GM12878 (cell line): ENCODE results near the gene MYO1C. TPM values are rescaled to one million over a fixed set of nuclear protein-coding genes. Genes with fewer than 3 reads are reported as not detected.

Experiments used
- ATAC-seq: fragments of 200-7000 bp; cut with Tn5 transposase; 3 replicates; pipeline ENCODE4 v1.9.1; 2020; ENCODE audit warnings: mild to moderate bottlenecking, moderate library complexity
- BruUV-seq: library from RNA; stranded (reverse); fragments of 400-500 nt; replicated peaks from 2 replicates; lab custom pipeline; 2021; lab: Mats Ljungman, UMichigan
- CTCF ChIA-PET: fragments of 300-600 bp; sonication (Branson Sonifier 250); formaldehyde crosslinking; extraction: SDS; loops from one replicate; lab custom pipeline; 2021; ENCODE audit warnings: inconsistent platforms; lab: Yijun Ruan, JAX
- POLR2A ChIA-PET: fragments of 350-600 bp; formaldehyde crosslinking; extraction: SDS; loops from one replicate; lab custom pipeline; 2021; ENCODE audit warnings: inconsistent platforms; lab: Charles Lee
- RAD21 ChIA-PET: fragments of 300-600 bp; sonication (Branson Sonifier 250); formaldehyde crosslinking; loops from one replicate; lab custom pipeline; 2023; ENCODE audit warnings: antibody characterized with exemption; ENCODE audit not compliant: unreplicated experiment; lab: Charles Lee
- SMC1A ChIA-PET: fragments of 300-600 bp; sonication (Branson Sonifier 250); formaldehyde crosslinking; loops from one replicate; lab custom pipeline; 2023; ENCODE audit not compliant: unreplicated experiment, uncharacterized antibody; lab: Charles Lee
- DNase-seq: peaks from one replicate; pipeline ENCODE4 v3.0.0-alpha.2; 2011; ENCODE audit warnings: low read depth, low spot score
- FAIRE-seq: peaks from 3 replicates; lab custom pipeline; 2011; peaks lifted over from hg19 to GRCh38; lab: Jason Lieb, UNC
- H2AFZ ChIP-seq: 2 replicates; pipeline ENCODE4 v1.6.0; 2011; ENCODE audit warnings: low read depth, low read length, control low read depth; ENCODE audit not compliant: control insufficient read depth
- H3K27ac ChIP-seq: 2 replicates; pipeline ENCODE4 v1.5.1; 2011; ENCODE audit warnings: control low read depth; ENCODE audit not compliant: control insufficient read depth, insufficient read depth
- H3K27me3 ChIP-seq, 2 experiments: replicated peaks in 1 of 2; 2 replicates each; pipeline versions ENCODE4 v1.6.0 to v1.6.1; 2011; ENCODE audit warnings: low read length in 1 of 2; ENCODE audit not compliant: control insufficient read depth in 2 of 2, insufficient read depth in 2 of 2
- H3K36me3 ChIP-seq, 2 experiments: 2 replicates each; pipeline ENCODE4 v1.5.1; 2011; ENCODE audit warnings: low read length in 1 of 2; ENCODE audit not compliant: control insufficient read depth in 2 of 2, insufficient read depth in 2 of 2
- H3K4me1 ChIP-seq: 2 replicates; pipeline ENCODE4 v1.6.1; 2011; ENCODE audit warnings: mild to moderate bottlenecking, low read length, moderate library complexity, mixed read lengths; ENCODE audit not compliant: control insufficient read depth, insufficient read depth
- H3K4me2 ChIP-seq: 2 replicates; pipeline ENCODE4 v1.6.0; 2011; ENCODE audit warnings: control low read depth; ENCODE audit not compliant: control insufficient read depth, insufficient read depth
- H3K4me3 ChIP-seq: fragments of 200-600 bp; sonication (generic); 2 replicates; pipeline ENCODE4 v1.5.1; 2016
- H3K79me2 ChIP-seq: 2 replicates; pipeline ENCODE4 v1.6.0; 2011; ENCODE audit warnings: low read length; ENCODE audit not compliant: control insufficient read depth, insufficient read depth
- H3K9ac ChIP-seq: 2 replicates; pipeline ENCODE4 v1.8.0; 2011; ENCODE audit warnings: low read length, control low read depth, mixed read lengths; ENCODE audit not compliant: control insufficient read depth, insufficient read depth
- H3K9me3 ChIP-seq: replicated peaks from 3 replicates; pipeline ENCODE4 v1.5.1; 2011; ENCODE audit warnings: mild to moderate bottlenecking, low read length; ENCODE audit not compliant: control insufficient read depth, insufficient read depth
- H4K20me1 ChIP-seq: 2 replicates; pipeline ENCODE4 v1.6.0; 2011; ENCODE audit not compliant: control insufficient read depth, insufficient read depth
- ETV6 ChIP-seq, 2 experiments: fragments of 450-650 bp in 1 of 2; IDR thresholded peaks in 1 of 2; conservative IDR thresholded peaks in 1 of 2; 2 replicates each; pipeline ENCODE4 v1.6.1; 2014; ENCODE audit warnings: antibody characterized with exemption in 1 of 2, borderline replicate concordance in 1 of 2, low read depth in 1 of 2, mild to moderate bottlenecking in 1 of 2, moderate library complexity in 1 of 2
- HDAC6 ChIP-seq: fragments of 200-600 bp; sonication (generic); IDR thresholded peaks from one replicate; pipeline ENCODE4 v1.8.0; 2017; ENCODE audit warnings: antibody characterized with exemption; ENCODE audit not compliant: unreplicated experiment
- PAX8 ChIP-seq: fragments of 450-650 bp; IDR thresholded peaks from 2 replicates; pipeline ENCODE4 v1.6.1; 2017; ENCODE audit warnings: mild to moderate bottlenecking, moderate library complexity
- RELA ChIP-seq: fragments of 450-650 bp; IDR thresholded peaks from 2 replicates; pipeline ENCODE4 v1.8.0; 2014; ENCODE audit warnings: borderline replicate concordance; ENCODE audit not compliant: partially characterized antibody
- STAT1 ChIP-seq: fragments of 450-650 bp; conservative IDR thresholded peaks from 2 replicates; pipeline ENCODE4 v1.6.1; 2014; ENCODE audit warnings: antibody characterized with exemption, mild to moderate bottlenecking
- TAF1 ChIP-seq: IDR thresholded peaks from 2 replicates; pipeline ENCODE4 v1.6.1; 2011; ENCODE audit warnings: mild to moderate bottlenecking, low read depth, low read length, borderline replicate concordance
- YY1 ChIP-seq: IDR thresholded peaks from 2 replicates; pipeline ENCODE4 v1.6.1; 2011; ENCODE audit warnings: low read depth, mild to moderate bottlenecking, low read length
- ZNF622 ChIP-seq: fragments of 450-650 bp; IDR thresholded peaks from 2 replicates; pipeline ENCODE4 v1.6.1; 2017; ENCODE audit warnings: mild to moderate bottlenecking, inconsistent platforms
- WGBS: methylation state at CpG from one replicate; pipeline ENCODE4 v1.1.6; 2016; ENCODE audit warnings: low lambda C conversion rate; ENCODE audit not compliant: insufficient replicate concordance, insufficient coverage; ENCODE audit errors: missing lambda C conversion rate; 5-methylcytosine and 5-hydroxymethylcytosine counted together
- in situ Hi-C: fragments of 300-500 bp; cut with MboI; formaldehyde crosslinking; loops from 9 replicates; pipeline ENCODE4 v1.14.3; 2018; ENCODE audit warnings: mixed read lengths
- intact Hi-C: fragments of 100-400 bp; cut with micrococcal nuclease; formaldehyde crosslinking; loops from one replicate; pipeline ENCODE4 v1.14.2; 2022; ENCODE audit not compliant: unreplicated experiment
- polyA plus RNA-seq, 11 experiments: library from polyadenylated mRNA; depleted of rRNA in 4 of 11; unstranded in 6 of 11; stranded (reverse) in 5 of 11; fragments of >200 nt; fragmentation: Nextera tagmentation in 4 of 11; fragmentation: Illumina TruSeq in 1 of 11; extraction: Ambion mirVana in 4 of 11; extraction: Trizol in 1 of 11; gene quantifications; 1 replicate in 1 of 11; 2 replicates in 10 of 11; pipeline versions ENCODE4 v1.2.1 to v1.2.3, GENCODE V29; 2011 to 2016; ENCODE audit warnings: inconsistent platforms in 2 of 11, missing spikeins in 2 of 11, low read depth in 1 of 11
- total RNA-seq, 4 experiments: library from RNA; depleted of rRNA in 3 of 4; stranded (reverse); fragments of >200 nt in 3 of 4; fragmentation: Illumina TruSeq in 1 of 4; extraction: Trizol in 1 of 4; gene quantifications; 2 replicates each; pipeline versions ENCODE4 v1.2.1 to v1.2.3, GENCODE V29; 2013 to 2021
- TF ChIP-seq, protein P1 (sequence below): fragments of 450-650 bp; formaldehyde crosslinking; IDR thresholded peaks from 2 replicates; pipeline ENCODE4 v1.4.0; 2020; ENCODE audit warnings: mild to moderate bottlenecking, moderate library complexity

The MYO1C gene
- total and polyA plus RNA-seq, 10 of the 15 experiments (the other 5 are each of a cell fraction or from before 2014, with no cell fraction given): 1.2 to 92.0 (median 36.6) TPM

GRCh38 chr17:1470071-1470754, 22.3 kb downstream of the MYO1C start (continued):
- TF ChIP-seq PAX8 (no peak), ETV6 (conservative IDR thresholded peaks at IDR 0.05 in 1 of 2, IDR thresholded peaks at IDR 0.05 in 1 of 2; ENCODE audit: borderline replicate concordance in 1 of 2, low read depth in 1 of 2) (no peak), RELA (no peak), ZNF622 (no peak), HDAC6 (no peak), TAF1 (no peak)
- TF ChIP-seq, protein P1, sequence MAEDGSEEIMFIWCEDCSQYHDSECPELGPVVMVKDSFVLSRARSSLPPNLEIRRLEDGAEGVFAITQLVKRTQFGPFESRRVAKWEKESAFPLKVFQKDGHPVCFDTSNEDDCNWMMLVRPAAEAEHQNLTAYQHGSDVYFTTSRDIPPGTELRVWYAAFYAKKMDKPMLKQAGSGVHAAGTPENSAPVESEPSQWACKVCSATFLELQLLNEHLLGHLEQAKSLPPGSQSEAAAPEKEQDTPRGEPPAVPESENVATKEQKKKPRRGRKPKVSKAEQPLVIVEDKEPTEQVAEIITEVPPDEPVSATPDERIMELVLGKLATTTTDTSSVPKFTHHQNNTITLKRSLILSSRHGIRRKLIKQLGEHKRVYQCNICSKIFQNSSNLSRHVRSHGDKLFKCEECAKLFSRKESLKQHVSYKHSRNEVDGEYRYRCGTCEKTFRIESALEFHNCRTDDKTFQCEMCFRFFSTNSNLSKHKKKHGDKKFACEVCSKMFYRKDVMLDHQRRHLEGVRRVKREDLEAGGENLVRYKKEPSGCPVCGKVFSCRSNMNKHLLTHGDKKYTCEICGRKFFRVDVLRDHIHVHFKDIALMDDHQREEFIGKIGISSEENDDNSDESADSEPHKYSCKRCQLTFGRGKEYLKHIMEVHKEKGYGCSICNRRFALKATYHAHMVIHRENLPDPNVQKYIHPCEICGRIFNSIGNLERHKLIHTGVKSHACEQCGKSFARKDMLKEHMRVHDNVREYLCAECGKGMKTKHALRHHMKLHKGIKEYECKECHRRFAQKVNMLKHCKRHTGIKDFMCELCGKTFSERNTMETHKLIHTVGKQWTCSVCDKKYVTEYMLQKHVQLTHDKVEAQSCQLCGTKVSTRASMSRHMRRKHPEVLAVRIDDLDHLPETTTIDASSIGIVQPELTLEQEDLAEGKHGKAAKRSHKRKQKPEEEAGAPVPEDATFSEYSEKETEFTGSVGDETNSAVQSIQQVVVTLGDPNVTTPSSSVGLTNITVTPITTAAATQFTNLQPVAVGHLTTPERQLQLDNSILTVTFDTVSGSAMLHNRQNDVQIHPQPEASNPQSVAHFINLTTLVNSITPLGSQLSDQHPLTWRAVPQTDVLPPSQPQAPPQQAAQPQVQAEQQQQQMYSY (CRISPR knock-in tag): no peak

DNA sequence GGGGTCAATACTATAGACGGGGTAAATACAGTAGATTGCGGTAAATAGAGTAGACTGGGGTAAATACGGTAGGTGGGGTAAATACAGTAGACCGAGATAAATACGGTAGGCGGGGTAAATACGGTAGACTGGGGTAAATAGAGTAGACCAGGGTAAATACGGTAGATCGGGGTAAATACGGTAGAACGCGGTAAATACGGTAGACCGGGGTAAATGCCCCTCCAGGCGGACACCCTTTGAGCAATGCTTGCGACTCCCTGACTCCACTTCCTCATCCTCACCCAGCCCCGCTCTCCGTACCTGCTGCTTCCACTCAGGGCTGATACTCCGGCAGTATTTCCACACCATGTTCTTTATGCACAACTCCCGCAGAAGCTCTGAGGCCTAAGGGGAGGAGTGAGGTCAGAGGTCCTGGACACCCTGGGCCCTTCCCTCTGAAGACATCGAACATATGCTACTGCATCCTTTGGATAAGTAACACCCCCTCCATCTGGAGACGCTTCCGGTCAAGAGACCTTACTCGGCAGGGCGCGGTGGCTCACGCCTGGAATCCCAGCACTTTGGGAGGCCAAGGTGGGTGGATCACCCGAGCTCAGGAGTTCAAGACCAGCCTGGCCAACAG, 23.1 kb downstream of the MYO1C start:
- intact Hi-C loops (no loop called here), in situ Hi-C loops (no loop called here)
- TF ChIP-seq STAT1: no peak
- peak; percentile 60; the same call in 1 of the 2 replicates for TF ChIP-seq YY1
- DNase-seq (no peak), FAIRE-seq (no peak), ATAC-seq (no peak)
- RAD21 ChIA-PET: no interaction called here
- H3K36me3 ChIP-seq: peaks cover 5 to 21% of the 10 kb centered on the region in 2 experiments
- H3K27ac ChIP-seq: no peak overlapping the region
- H3K9me3 ChIP-seq: no peaks in the 10 kb centered on the region; the same call in 2 of the 3 replicates
- H4K20me1 ChIP-seq: no peaks in the 10 kb centered on the region
- SMC1A ChIA-PET: interaction anchor here (0.6 kb wide), 1 partner anchor 104 kb away, joined by 3 read pairs; no protein-coding TSS in a partner anchor
- no peak overlapping the region for H3K9ac ChIP-seq
- no peaks in the 10 kb centered on the region; the same call in 1 of the 2 replicates for H3K79me2 ChIP-seq
- BruUV-seq: no TSS peak
- H2AFZ ChIP-seq: no peak overlapping the region
- POLR2A ChIA-PET: no interaction called here
- peaks cover 10% of the 10 kb centered on the region for H3K4me1 ChIP-seq
- H3K4me3 ChIP-seq: no peak overlapping the region
- CTCF ChIA-PET: no interaction called here
- 94% methylated on average over 26 of the region's 28 CpGs for WGBS
- H3K27me3 ChIP-seq: no peaks in the 10 kb centered on the region
- no peak overlapping the region for H3K4me2 ChIP-seq
